Neural progenitor cell (in vitro differentiated cells): ENCODE measurements around the gene IPPK. TPM values are rescaled to one million over a fixed set of nuclear protein-coding genes. Genes with fewer than 3 reads are reported as not detected.

Source experiments
- DNase-seq: peaks from one replicate; pipeline ENCODE4 v3.0.0-alpha.2; 2016; ENCODE audit warnings: low spot score
- H2AFZ ChIP-seq: fragments of 200-600 bp; sonication (generic); replicated peaks from 2 replicates; pipeline ENCODE4 v1.6.1; 2016; ENCODE audit warnings: antibody characterized with exemption
- H3F3A ChIP-seq: fragments of 200-600 bp; sonication (generic); 2 replicates; pipeline ENCODE4 v1.6.1; 2016; ENCODE audit warnings: antibody characterized with exemption, low read depth
- H3K27ac ChIP-seq: fragments of 200-600 bp; sonication (generic); 2 replicates; pipeline ENCODE4 v1.5.1; 2016; ENCODE audit warnings: mild to moderate bottlenecking
- H3K27me3 ChIP-seq: fragments of 200-600 bp; sonication (generic); 2 replicates; pipeline ENCODE4 v1.6.1; 2016; ENCODE audit warnings: mild to moderate bottlenecking, moderate library complexity
- H3K36me3 ChIP-seq: fragments of 200-600 bp; sonication (generic); 2 replicates; pipeline ENCODE4 v1.5.1; 2016
- H3K4me1 ChIP-seq: fragments of 200-600 bp; sonication (generic); 2 replicates; pipeline ENCODE4 v1.6.1; 2016; ENCODE audit warnings: mixed run types
- H3K4me2 ChIP-seq: fragments of 200-600 bp; sonication (generic); 2 replicates; pipeline ENCODE4 v1.6.1; 2016
- H3K4me3 ChIP-seq: fragments of 200-600 bp; sonication (generic); 2 replicates; pipeline ENCODE4 v1.5.1; 2016
- H3K79me2 ChIP-seq: fragments of 200-600 bp; sonication (generic); 2 replicates; pipeline ENCODE4 v1.6.1; 2016; ENCODE audit warnings: low read depth
- H3K9ac ChIP-seq: fragments of 200-600 bp; sonication (generic); 2 replicates; pipeline ENCODE4 v1.6.1; 2016
- H3K9me3 ChIP-seq: fragments of 200-600 bp; sonication (generic); 2 replicates; pipeline ENCODE4 v1.5.1; 2016; ENCODE audit warnings: low read depth
- H4K20me1 ChIP-seq: fragments of 200-600 bp; sonication (generic); 2 replicates; pipeline ENCODE4 v1.6.1; 2016; ENCODE audit warnings: low read depth
- H3K27ac Mint-ChIP-seq: 3 replicates; pipeline ENCODE4 v1.8.0; 2021; ENCODE audit warnings: mixed read lengths
- H3K27me3 Mint-ChIP-seq: 2 replicates; pipeline ENCODE4 v1.8.0; 2022; ENCODE audit warnings: low read depth, mild to moderate bottlenecking, inconsistent platforms, moderate library complexity, mixed read lengths; ENCODE audit not compliant: insufficient read depth
- H3K36me3 Mint-ChIP-seq: 3 replicates; pipeline ENCODE4 v1.8.0; 2021; ENCODE audit warnings: mixed read lengths
- H3K4me1 Mint-ChIP-seq: 3 replicates; pipeline ENCODE4 v1.8.0; 2021; ENCODE audit warnings: mixed read lengths
- H3K4me3 Mint-ChIP-seq: 3 replicates; pipeline ENCODE4 v1.8.0; 2021; ENCODE audit warnings: mild to moderate bottlenecking, moderate library complexity, mixed read lengths
- H3K9me3 Mint-ChIP-seq: 3 replicates; pipeline ENCODE4 v1.8.0; 2020; ENCODE audit warnings: mixed read lengths
- CTCF ChIP-seq: fragments of 200-600 bp; sonication (generic); IDR thresholded peaks from 2 replicates; pipeline ENCODE4 v1.5.1; 2017; ENCODE audit warnings: antibody characterized with exemption, mild to moderate bottlenecking
- EZH2 ChIP-seq: fragments of 200-600 bp; sonication (generic); IDR thresholded peaks from 2 replicates; pipeline ENCODE4 v1.6.1; 2017; ENCODE audit warnings: antibody characterized with exemption, mild to moderate bottlenecking, moderate library complexity
- EZH2phosphoT487 ChIP-seq: fragments of 200-600 bp; sonication (generic); IDR thresholded peaks from 2 replicates; pipeline ENCODE4 v1.6.1; 2017; ENCODE audit warnings: antibody characterized with exemption
- total RNA-seq: library from RNA; depleted of rRNA; stranded (reverse); fragments of >200 nt; gene quantifications from 2 replicates; pipeline ENCODE4 v1.2.3, GENCODE V29; 2015; ENCODE audit warnings: low replicate concordance

Gene IPPK
- total RNA-seq, 1 donor from 2014 or later, result 16.8 TPM

DNA sequence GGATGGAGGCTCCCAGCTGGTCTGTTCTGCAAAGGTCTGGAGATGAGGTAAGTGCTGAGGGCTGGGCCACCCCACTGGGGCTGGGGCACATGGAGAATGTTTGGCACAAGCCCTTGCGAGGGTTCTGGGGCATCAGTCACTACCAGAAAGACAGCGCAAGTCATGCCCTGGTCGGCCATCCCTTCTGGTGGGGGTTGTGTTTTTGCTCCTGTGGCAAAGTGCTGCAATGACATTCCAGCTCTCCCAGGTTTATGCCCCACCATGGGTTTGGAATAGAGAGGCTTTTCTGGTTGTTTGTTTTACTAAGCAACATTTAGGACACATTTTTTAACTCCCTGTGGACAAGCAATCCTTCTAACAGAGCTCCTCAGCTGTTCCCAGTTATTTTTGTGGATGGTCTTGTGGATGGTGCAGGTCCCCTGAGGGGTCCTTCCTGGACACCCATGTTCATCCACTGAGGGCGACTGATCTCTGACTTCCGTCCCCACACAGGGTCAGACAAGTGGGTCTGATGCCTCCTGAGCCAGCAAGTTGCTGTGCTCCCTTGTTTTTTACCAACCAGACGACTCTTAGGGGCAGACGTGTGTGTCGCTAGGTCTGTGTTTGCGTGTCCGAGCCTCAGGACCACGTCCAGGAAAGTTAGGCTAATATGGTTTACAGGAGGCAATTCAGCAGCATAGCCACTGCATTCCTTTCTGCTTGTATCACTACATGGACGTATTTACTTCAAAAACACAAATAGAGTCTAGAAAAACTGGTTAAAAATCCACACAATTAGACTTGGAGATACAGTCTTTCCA, 69.3 kb downstream of the IPPK start:
- Histone ChIP-seq H2AFZ (no peak overlapping the region), H3K4me1 (no peaks in the 10 kb centered on the region), H3K9ac (no peak overlapping the region), H3K9me3 (peaks cover 9% of the 10 kb centered on the region), H3K4me2 (no peak overlapping the region), H3K36me3 (no peaks in the 10 kb centered on the region), H3K79me2 (no peaks in the 10 kb centered on the region), H3K27ac (no peak overlapping the region), H3K4me3 (no peak overlapping the region), H4K20me1 (no peaks in the 10 kb centered on the region), H3F3A (no peaks in the 10 kb centered on the region), H3K27me3 (no peaks in the 10 kb centered on the region)
- Mint-ChIP-seq H3K9me3 (peaks cover 17% of the 10 kb centered on the region), H3K4me1 (no peaks in the 10 kb centered on the region), H3K27me3 (peaks cover 10% of the 10 kb centered on the region), H3K36me3 (no peaks in the 10 kb centered on the region), H3K27ac (peak overlapping the region; percentile 81), H3K4me3 (no peak overlapping the region)
- no peak for TF ChIP-seq CTCF
- no peak for TF ChIP-seq EZH2phosphoT487
- no peak for TF ChIP-seq EZH2
- no peak for DNase-seq

- peak overlapping the region; percentile 29 for H3K27ac Mint-ChIP-seq
- Histone ChIP-seq H3K4me3 (no peak overlapping the region), H3K79me2 (no peaks in the 10 kb centered on the region), H3K27me3 (no peaks in the 10 kb centered on the region), H3K9me3 (peaks cover 3% of the 10 kb centered on the region), H3K4me2 (no peak overlapping the region), H3K4me1 (no peaks in the 10 kb centered on the region), H3K27ac (no peak overlapping the region), H3K9ac (no peak overlapping the region), H3F3A (no peaks in the 10 kb centered on the region), H3K36me3 (no peaks in the 10 kb centered on the region), H4K20me1 (no peaks in the 10 kb centered on the region), H2AFZ (no peak overlapping the region)
- no peaks in the 10 kb centered on the region for H3K36me3 Mint-ChIP-seq
- DNase-seq, result no peak
- peaks cover 11% of the 10 kb centered on the region for H3K9me3 Mint-ChIP-seq
- TF ChIP-seq EZH2 (no peak), CTCF (no peak), EZH2phosphoT487 (no peak)
- no peaks in the 10 kb centered on the region for H3K4me1 Mint-ChIP-seq
- no peak overlapping the region for H3K4me3 Mint-ChIP-seq
- H3K27me3 Mint-ChIP-seq, result peaks cover 10% of the 10 kb centered on the region
Measured at GRCh38 chr9:92599938-92600461, 69.9 kb downstream of the IPPK start.

DNA sequence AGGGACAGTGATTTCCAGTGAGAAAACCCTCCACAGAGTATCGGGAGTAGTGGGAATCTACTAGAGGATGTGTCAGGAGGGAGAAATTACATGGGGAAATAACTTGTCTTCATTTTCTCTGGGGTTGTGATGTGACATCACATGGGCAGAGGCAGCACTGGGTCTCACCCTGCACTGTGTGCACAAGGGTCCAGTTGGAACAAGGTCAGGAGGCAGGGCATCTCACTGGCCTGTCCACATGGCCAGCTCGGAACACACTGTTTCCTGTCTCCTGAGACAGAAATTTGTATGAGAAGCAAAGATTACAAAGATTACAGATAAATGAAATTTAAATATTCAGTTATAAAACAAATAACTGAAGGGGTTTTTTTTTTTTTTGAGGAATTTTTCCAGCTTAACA, 71.5 kb downstream of the IPPK start:
- no peak overlapping the region for H3K27ac Mint-ChIP-seq

More for the DNA sequence above, 71.5 kb downstream of the IPPK start:
- no peak overlapping the region for H3K27ac ChIP-seq
- no peak for DNase-seq
- no peaks in the 10 kb centered on the region for H3K36me3 ChIP-seq
- no peak overlapping the region for H3K4me2 ChIP-seq
- TF ChIP-seq CTCF, result no peak
- no peak for TF ChIP-seq EZH2
- TF ChIP-seq EZH2phosphoT487, result no peak
- H3K9ac ChIP-seq, result no peak overlapping the region
- H4K20me1 ChIP-seq, result no peaks in the 10 kb centered on the region
- no peaks in the 10 kb centered on the region for H3K9me3 ChIP-seq
- no peaks in the 10 kb centered on the region for H3K4me1 Mint-ChIP-seq
- no peaks in the 10 kb centered on the region for H3K27me3 Mint-ChIP-seq
- H2AFZ ChIP-seq, result no peak overlapping the region
- H3K36me3 Mint-ChIP-seq, result no peaks in the 10 kb centered on the region
- no peaks in the 10 kb centered on the region for H3F3A ChIP-seq
- no peaks in the 10 kb centered on the region for H3K79me2 ChIP-seq
- no peaks in the 10 kb centered on the region for H3K27me3 ChIP-seq
- no peak overlapping the region for H3K4me3 Mint-ChIP-seq
- H3K9me3 Mint-ChIP-seq, result no peaks in the 10 kb centered on the region
- no peaks in the 10 kb centered on the region for H3K4me1 ChIP-seq
- H3K4me3 ChIP-seq, result no peak overlapping the region
